ENCODE results near the gene IGLON5.
A peak's percentile ranks its signal among the peaks of the same experiment; 100 is the strongest.

Gene IGLON5

DNA sequence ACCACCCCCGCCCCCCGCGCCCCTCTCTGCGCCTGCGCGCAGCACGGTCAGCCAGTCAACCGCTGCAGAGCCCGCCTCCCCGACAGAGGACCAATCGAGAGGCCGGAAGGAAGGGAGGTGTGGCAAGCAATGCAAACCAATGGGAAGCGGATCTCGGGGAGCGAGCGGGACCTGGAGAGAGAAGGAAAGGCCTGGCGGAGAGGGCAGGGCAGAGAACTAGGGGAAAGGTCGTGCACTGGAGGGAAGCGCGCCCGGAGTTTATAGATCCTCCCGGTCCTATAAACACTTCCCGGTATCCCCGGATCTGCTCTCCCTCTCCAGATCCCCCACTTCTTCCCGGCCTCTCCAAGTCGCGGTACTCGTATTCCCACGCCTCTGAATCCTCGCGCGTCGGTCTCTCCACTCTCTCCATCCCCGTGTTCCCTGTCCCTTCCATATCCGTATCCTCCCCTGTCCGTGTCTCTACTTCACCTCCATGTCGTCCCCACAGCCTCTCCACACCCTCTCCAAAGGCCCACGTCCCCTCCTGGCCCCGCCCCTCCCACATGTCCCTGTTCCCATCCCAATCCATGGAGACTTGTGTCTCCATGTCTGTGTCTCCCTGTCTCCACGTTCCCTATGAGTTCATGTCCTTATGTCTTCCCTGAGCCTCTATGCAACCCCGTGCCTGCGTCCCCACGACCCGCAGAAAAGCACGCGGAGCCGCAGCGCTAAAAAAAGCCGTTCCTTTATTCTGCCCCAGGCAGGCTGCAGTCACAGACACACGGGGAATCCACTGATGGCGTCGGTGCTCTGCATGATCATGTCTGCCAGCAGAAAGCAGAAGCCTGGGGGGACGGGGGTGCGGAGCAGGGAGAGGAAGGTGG is 55.2 kb downstream of the IGLON5 start:
- DNase-seq = peak; percentile 63 to 83 (median 77)

DNA sequence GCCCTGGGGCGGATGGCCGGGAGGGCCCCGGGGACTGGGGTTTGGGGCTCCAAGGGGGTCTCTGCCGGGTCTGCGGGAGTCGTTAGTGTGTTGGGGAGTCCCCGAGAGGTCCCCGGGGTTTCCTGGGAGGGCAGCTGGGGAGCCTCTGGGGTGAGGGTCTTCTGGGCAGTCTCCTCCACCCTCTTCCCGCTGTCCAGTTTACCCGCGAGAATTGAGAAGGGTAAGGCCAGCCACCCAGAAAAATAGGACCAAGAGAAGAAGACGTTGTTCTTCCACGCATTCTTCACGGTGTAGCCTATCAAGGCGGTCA is 55.8 kb downstream of the IGLON5 start:
- DNase-seq = no peak

DNA sequence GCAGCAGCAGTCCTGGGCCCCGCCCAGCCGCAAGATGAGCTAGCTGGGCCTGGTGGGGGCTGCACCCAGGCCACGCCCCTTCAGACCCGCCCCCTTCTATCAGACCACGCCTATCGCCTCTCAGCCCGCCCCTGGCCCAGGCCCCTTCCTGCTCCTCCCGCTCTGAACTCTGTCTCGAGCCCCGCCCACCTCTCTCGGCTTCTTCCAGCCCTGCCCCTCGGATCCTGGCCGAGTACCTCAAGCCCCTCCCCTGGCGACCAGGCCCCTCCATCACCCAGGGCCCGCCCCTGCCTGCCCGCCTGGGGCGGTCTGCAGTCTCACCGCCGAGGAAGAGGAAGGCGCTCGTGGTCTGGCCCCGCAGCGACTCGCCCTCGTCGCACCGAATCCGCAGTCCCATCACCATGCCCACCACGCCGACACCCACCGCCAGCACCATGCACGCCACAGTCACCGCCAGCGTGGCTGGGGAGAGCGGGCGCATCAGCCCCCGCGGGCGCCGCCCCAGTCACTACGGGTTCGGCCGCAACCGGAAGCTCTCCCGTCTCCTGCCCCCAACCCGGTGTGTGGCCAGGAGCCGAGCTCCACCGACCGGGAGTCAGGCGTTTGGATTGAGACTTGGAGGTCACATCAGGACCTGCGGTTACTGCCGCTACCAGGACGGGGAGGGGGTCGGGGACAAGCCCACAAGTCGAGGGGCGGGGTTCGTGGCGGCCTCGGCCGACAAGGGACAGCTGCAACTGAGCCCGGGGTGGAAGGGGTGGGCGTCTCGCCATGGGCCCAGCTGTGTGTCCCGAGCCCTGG is 56.3 kb downstream of the IGLON5 start:
- peak; percentile 83 to 90 (median 88) for DNase-seq

DNA sequence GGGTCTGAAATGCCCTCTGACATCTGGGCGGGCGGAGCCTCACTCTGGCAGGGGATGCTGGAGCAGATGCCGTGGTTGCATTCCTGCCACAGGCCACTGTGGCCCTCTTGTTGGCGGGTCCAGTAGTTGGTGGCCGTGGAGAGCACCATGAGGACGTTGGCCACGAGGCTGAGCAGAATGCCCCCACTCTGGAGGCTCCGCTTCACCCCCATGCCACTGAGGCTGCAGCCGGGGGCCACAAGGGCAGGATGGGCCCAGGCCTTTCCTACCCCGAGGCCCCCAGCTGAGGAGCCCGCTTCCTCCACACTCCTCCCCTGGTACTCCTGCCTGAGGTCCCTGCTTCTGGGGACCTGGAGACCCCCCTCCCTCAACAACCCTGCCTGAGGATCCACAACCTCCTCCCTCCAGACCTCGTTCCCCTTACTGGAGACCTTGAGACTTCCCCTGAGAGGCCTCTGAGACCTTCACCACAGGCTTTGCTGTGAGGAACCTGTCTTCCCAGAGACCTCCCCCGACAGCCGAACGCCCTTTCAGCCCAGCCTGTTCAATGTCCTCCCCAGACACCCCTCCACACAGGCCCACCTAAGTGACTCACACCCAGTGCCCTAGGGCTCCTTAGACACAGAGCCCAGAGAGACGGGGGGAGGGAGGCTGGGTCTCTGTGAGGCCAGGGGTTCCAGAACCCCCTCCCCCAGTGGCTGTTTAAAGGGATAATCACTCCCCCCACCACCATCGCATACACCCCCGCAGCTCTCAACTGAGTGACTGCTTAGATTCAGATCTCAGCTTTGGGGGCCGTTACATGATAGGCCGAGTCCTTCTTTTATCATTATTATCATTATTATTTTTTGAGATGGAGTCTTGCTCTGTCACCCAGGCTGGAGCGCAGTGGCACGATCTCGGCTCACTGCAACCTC is 57.2 kb downstream of the IGLON5 start, which contains the start of gene CLDND2:
TSS of gene CLDND2 (minus strand) at position 638 of the 917 bp plus-strand sequence. CDS start at position 212, 426 bp downstream.
- peak in 1 of 4 experiments; percentile 23 for DNase-seq

DNA sequence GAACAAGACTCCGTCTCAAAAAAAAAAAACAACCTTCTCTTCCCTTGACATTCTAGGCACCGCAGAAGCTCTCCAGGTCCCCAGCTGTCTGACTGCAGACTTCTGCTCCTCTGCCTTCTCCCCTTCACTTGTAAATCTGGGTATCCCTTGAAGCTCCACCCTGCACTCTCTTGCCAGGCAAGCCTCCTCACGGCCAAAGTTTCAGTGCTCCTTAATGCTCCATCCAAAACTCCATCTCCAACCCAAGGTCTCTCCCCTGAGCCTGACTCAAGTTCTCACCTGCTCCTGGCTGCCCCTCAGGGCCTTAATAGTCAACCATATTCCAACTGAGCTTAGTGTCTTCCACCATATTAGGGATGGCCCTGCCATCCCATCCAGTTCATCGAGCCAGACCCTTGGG is 58.8 kb downstream of the IGLON5 start:
- no peak for DNase-seq

DNA sequence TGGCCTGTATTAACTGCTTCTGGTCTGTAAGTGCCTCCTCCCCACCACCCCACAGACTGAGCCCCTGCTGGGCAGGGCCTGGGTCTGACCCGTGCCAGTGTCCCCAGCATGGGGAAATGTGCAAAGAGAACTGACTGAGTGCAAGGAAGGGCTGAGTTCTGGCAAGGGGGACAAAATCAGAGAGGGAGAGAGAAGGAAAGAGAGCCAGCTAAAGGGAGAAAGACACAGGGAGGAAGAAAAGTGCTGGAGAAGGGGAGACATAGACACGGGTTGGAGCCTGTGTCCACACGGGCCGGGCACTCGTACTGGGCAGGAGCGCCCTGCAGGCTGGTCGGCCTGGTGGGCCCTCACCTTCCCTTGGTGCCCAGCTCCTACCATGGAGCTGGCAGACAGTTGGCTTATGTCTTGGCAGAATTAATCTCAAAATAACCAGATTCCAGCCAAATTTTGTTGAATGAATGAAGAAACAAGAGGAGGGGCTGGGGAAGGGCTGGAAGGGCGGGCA is 59.8 kb downstream of the IGLON5 start:
- DNase-seq = no peak

DNA sequence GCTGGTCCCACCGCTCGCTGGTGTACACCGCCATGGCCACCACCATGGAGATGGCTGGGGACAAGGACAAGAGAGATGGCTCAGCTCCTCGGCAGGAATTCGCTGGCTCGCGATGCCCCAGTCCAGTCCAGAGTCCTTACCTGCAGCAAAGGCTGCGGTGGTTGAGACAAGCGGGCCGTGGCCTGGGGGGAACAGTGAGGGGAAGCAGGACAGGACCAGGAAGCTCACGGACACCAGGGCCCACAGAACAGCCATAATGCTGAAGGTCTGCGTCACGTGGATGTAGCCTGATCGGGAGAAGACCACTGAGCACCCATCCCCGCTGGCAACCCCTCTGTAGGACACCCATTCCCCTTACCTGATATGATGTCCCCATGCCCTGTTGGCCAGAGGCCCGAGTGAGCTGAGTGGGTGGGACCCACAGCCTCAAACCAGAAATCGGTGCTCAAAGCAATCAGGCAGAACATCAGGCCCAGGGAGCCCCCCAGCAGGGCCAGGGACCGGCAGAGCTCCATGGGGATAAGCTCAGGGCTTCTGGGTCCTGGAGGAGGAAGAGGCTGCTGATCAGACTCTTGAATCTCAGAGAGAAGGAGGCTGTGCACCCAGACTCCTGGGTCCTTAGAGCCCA is 60.7 kb downstream of the IGLON5 start:
- no peak for DNase-seq

DNA sequence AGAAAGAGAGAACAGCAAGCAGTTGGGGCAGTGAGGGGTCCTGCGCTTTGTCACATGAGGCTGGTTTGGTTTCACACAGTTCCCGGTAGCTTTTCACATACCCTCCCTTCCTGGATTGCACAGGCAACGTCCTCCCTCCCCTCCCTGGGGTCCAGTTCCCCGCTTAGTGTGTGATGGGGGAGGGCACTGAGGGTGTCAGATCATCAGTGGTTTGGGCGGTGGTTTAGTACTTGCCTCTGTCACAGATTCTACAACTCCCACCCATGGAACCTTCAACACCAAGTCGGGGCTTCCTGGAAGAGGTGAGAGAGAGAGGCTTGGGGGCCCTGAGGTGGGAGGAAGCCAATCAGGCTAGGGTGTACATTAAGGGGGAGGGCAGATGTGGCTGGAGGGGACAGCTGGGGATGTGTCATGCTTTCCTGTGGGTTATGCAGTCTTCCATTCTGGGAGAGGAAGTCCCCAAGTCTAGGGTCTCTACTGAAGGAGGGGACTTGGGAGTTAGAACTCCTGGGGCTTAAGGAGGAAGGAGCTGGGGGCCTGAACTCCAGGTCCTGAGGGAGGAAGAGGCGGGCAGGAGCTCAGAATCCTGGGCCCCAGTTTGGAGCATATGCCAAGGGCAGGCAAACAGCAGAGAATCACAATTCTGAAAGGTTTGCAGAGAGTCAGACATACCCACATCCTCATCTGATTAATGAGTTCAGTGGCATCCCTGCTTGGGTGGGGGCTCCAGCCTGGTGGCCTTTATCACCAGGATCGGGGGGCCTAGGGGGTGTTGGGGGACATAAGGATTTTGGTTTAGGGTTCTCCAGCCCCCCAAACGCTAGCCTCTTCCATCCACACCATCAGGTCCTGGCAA is 61.4 kb downstream of the IGLON5 start, which contains the start of gene NKG7:
TSS of gene NKG7 (minus strand) at position 6 of the 856 bp plus-strand sequence. CDS start 119 bp downstream, outside the sequence.
- peak in 2 of 4 experiments; percentile 12 to 29 for DNase-seq

DNA sequence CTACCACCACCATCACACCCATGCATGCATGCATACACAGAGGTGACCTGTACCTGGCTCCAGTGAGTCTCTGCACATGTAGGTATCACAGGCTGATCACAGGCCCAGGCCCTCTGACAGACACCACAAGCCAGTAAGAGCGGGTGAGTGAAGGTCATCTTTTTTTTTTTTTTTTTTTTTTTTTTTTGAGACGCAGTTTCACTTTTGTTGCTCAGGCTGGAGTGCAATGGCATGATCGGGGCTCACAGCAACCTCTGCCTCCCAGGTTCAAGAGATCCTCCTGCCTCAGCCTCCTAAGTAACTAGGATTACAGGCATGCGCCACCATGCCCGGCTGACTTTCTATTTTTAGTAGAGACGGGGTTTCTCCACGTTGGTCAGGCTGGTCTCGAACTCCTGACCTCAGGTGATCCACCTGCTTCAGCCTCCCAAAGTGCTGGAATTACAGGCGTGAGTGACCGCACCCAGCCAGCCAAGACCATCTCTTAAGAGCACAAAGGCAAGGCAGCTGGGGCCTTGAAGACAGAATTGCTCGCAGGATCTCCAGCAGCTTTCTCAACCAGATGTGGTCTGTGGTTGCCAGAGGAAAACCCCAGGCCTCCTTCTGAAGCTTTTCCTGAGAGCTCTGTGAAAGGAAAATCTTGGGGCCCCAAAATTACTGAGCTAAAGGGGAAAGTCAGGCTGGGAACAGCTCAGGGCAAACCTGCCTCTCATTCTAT is 64.2 kb downstream of the IGLON5 start:
- DNase-seq = no peak

DNA sequence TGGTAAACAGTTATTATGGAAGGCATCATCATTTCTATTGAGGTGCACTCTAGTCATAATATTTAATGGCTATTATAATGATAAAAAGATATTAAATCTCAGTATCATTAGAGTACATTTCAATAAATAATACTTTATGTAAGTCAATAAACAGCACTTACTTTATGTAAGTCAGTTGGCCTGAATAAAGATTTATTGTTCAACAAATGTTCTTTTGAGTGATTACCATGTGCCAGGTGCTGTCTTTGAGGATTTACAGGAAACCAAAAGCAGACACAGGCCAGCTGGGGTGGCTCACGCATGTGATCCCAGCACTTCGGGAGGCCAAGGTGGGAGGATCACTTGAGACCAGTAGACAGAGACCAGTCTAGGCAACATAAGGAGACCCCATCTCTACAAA is 66.0 kb downstream of the IGLON5 start:
- DNase-seq = no peak

DNA sequence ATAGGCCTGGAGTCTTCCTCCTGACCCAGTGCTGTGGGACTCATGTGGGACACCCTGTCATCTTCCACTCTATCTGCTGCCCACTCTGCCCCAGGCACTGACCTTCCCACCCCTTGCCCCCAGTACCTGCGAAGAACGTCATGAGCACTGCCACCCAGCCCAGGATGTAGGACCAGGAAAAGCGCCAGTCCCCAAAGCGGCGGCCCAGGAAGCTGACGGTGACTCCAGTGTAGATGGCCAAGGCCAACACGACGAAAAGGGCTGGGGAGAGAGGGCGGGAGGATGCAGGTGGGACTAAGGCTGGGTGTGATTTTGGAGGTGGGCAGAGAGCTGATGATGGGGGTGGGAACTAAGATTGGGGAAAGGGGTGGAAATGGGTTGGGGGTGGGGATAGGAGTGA is 68.9 kb downstream of the IGLON5 start:
- DNase-seq = no peak
